NCI-H1694 (cell line): Measurements from ENCODE around the gene TRAF5.
A peak's percentile ranks its signal among the peaks of the same experiment; 100 is the strongest.

ENCODE experiments used
- DNase-seq: peaks from one replicate; lab custom pipeline; 2025; lab: John Stamatoyannopoulos, UW

Gene TRAF5

DNA sequence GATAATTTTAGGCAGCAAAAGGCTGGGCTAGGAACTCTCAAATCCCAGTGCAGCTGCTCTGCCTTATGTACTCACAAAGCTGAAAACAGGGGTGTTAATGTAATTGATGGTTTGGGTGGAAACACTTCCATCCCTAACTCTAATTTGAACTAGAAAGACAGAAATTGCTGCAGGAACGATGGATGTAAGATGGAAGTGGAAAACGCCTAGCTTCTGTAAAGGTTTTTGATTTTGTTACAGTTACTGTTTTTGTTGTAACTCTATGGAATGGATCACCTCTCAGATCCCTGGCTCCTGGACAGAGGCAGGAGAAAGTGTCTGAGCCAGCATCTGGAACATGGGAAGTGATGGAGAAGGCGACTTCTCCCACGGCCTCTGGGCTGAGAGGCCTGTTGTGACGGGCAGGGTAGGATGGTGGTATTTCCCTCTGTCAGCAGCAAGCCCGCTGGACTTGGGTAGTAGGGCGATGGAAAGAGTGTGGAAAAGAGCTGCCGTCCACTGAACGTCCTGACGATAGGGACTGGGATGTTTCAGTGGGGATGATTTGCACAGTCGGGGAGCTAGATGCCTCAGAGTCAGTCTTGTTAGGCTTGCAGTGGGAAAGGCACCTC is 1.6 kb downstream of the TRAF5 start:
- no peak for DNase-seq

DNA sequence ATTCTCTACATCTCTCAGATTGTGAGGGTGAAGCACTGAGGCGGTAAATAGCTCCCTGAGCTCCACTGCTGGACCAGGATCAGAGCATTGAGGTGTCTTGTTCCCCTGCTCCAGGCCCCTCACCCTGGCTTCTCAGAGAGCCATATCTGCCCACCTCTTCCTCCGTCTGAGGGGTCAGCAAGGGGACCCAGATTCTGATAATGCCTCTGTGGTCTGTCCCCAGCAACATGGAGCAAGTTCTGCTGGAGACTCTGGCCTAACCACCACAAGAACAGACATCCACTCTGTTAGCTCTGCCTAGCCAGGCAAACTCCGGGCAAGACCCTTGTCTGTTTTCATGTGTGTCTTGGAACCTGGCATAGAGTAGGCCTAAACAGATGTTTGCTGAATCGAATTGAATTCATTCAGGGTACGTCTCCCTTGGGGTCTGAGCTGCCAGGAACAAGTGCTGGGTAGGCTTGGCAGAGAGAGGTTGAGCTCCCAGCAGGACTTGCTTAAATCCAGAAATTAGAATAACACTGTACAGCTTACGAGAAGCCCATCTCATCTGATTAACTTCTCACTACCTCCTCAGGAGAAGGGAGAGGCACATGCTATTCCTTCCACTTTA is 2.3 kb downstream of the TRAF5 start:
- peak; percentile 78 for DNase-seq

GRCh38 chr1:211329764-211330201 is 3.1 kb downstream of the TRAF5 start:
- DNase-seq: no peak

GRCh38 chr1:211330282-211330936 is 3.8 kb downstream of the TRAF5 start:
- no peak for DNase-seq

DNA sequence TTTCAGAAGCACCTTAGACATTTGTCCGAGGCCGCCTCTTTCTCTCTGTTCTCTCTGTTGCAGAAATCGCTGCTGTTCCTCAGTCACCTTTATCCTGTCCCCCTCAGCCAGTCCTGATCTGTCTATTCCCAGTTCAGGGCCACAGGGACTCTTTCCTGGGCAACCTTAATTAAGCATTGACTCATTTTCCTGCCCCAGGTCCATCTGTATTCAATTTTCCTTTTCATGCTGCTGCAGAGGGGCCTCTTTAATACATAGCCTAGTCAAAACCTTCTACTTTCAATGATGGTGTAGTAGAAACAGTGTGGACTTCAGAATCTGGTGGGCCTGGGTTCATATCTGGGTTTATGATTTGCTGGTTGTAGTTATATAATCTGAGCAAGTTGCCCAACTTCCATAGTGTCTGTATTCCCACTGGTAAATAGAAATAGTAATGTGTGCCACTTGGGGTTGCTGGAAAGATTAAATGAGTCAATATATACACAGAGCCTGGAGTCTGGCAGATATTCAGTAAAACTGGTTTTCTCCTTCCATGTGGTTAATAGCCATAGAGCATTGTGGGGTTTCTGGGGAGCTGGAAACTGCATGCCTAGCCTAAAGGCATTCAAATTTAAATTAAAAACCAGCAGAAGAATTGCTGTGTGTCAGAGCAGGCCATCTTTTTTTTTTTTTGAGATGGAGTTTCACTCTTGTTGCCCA is 4.5 kb downstream of the TRAF5 start:
- no peak for DNase-seq

- DNase-seq: no peak
Measured at GRCh38 chr1:211332036-211332616, 5.5 kb downstream of the TRAF5 start.

DNA sequence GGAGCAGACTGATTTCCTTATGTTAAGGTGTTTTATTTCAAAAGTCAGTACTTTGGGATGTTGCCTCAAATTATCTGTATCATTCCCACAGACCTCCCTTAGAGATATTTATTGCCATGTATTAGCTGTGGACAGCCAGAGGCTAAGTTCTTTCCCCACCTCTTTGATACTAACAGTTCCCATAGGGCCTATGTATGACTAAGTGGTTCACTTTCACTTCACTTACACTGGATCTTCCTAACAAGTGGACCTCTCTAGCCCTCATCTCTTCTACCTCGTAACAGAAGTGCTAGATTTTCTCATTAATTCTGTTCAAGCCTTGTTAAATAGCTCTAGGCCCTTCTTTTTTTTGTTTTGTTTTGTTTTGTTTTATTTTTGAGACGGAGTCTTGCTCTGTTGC is 6.2 kb downstream of the TRAF5 start:
- DNase-seq: no peak

DNA sequence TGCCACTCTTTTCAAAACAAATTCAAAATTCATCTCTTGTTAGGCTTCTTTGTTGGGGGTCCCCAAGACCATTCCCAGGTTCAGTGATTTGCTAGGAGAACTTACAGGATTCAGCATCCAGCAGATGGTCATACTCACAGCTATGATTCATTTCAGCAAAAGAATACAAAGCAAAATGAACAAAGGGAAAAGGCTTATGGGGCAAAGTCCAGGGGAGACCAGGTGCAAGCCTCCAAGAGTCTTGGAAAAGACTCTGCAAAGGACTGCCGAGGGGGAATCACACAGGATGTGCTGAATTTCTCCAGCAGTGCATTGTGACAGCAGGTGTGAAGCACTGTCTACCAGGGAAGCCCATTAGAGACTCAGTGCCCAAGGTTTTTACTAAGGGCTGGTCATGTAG is 7.3 kb downstream of the TRAF5 start:
- no peak for DNase-seq

DNA sequence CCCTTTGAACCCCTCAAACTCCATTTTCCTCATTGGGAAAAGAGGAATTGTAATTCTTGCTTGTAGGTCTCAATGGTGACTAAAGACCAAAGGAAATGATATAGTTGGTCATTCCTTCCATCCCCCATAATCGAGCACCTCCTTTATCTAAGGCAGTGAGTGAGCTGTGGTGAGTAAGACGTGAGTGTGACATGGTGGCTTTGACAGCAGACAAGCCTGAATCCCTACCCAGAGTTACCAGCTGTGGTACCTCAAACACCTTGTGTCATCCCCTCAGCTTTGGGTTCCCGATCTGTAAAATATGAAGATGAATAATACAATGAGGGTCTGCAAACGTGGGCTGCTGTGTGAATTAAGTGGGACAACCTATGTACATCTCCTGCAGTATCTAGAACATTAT is 8.4 kb downstream of the TRAF5 start:
- no peak for DNase-seq

DNA sequence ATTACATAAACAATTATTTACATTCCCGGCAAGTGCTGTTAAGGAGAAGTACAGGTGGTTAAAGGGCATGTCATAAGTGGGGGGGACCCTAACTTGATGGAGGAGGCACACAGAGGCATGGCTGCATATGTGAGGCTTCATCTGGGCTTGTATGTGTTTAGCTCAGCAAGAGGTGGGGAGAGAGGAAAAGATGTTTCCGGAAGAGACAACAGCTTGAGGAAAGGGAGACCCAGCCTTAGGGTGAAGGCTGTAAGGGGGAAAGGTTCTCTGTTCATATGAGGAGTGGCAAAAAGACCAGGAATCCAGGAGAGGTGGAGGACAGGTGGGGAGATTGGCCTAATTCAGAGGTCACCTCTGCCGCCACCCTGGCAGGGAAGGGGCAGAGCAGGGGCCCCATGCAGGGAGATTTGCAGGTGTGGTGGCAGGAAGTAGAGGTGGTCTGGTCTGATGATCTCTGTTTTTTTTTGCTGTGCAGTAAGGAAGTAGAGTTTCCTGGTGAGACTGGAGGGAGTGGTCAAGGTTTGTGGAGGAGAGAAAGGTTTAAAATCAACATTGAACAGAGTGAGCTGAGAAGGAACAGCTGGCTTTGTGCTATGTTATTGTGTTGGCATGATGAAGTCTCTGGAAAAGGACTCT is 9.0 kb downstream of the TRAF5 start:
- no peak for DNase-seq

- no peak for DNase-seq
Measured at GRCh38 chr1:211336161-211336560, 9.5 kb downstream of the TRAF5 start.

GRCh38 chr1:211336775-211337174 is 10.1 kb downstream of the TRAF5 start:
- DNase-seq: no peak

GRCh38 chr1:211337430-211338223 is 11.0 kb downstream of the TRAF5 start:
- DNase-seq: no peak

GRCh38 chr1:211338224-211338620 is 11.6 kb downstream of the TRAF5 start:
- no peak for DNase-seq

DNA sequence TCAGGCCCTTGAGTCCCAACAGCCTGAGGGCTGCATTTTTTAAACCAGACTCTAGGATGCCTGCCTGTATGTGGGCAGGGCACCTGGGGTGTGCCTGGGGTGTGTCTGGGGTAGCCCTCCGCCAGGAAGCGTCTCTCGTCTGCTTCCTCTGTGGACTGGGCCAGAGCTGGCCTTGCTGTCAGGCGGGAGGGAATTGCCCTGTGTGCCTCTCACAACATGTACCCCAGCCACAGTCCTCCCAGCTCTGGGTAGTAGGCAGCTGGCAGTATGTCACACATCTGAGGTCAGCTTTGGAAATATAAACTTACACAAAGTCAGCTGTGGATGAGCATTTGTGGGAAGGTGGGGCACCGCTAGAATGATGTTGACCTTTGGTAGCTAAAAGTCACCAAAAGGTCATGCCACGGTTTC is 13.0 kb downstream of the TRAF5 start:
- DNase-seq: no peak

DNA sequence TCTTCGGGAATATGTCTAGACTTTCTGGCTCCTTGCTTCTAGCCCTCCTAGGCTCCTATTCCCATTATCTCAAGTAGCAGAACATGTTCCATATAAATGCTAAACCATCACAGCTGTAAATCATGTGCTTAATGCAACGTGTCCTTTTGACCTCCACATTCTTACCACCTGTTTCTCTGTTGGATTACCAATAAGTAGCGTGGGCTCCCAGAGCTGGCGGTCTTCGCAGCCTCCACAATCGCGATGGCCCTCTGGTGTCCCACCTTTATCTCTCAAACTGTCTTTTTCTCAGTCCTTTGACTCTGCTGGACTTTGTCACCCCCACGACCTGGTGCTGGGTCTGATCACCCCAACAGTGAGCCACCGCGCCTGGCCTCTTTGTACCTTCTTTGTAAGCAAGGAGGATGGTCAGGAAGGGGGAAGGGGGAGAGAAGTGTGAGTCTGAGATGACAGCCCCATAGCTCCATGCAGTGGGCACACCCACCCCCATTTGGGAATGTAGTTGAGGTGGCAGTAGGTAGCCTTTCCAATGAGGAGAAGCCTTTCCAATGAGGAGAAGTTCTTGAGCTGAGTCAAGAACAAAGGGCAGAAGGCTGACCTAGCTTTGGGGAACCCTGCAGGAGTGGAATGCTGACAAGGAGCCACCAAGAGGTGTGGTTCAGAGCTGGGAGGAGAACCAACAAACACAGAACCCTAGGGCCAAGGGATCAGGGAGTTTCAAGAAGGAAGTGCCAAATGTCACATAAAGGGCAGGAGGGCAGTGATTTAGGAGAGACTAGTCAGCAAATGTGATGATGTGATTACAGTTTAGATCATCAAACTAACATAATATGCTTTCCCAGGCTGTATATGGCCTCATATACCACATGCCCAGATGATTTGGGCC is 14.2 kb downstream of the TRAF5 start:
- DNase-seq: no peak

DNA sequence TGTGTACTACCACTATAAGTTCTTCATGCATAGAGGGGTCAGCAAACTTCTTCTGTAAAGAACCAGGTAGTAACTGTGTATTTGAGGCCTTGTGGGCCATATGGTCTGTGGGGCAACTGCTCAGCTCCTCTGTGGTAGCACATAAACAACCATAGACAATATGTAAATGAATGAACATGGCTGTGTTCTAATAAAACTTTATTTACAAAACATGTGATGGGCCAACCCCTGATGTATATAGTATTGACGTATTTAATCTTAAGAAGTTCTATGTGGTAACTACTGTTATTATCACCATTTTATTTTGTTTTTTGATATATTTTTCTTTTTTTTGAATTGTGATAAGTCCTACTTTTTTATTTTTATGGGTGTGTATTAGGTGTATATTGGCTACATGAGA is 15.4 kb downstream of the TRAF5 start:
- DNase-seq: no peak

- DNase-seq: no peak
Measured at GRCh38 chr1:211343607-211344006, 17.0 kb downstream of the TRAF5 start.

DNA sequence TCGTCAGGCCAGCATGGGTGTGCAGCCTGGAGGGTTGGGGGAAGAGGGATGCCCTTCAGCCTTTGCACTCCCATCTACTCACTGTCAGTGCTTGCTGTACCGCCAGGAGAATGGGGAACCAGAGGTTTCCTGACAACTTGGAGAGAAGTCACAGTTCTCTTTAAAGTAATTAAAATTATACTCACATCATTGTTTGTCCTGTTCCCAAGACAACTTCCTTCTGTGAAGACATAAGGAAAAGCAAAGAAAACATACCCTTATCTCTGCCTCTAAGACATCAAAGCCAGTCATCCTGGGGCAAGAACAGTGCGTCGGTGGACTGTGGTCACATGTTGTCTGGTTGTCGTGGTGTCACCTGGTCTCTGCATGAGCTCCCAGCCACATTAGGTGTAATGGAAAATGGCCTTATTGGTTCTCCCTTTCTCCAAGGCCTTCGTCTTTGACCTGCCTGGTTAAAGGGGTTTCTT is 17.6 kb downstream of the TRAF5 start:
- DNase-seq: no peak

DNA sequence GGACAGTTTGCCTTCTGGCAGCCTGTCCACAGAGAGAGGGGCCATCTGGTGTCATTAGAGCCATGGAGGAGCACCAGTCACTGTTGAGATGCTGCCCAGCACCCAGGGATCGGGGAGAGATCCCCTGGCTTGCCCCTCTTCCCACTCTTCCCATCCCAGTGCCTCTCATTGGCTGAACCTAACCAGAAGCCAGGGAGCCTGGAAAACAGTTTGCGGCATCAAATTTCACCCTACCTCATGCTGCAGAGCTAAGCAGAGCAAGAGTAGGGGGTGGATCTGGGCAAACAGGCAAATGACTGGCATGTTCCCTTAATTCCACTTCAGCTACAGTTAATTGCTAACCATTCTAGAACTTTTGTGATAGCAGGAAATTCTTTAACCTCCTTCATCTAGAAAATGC is 19.1 kb downstream of the TRAF5 start:
- DNase-seq: no peak
